IPS-20b (cell line): ENCODE results near the gene LIM2.
A peak's percentile ranks its signal among the peaks of the same experiment; 100 is the strongest.
"Not testable (repeated sequence)": the region's sequence is repeated elsewhere in the genome, so short reads cannot be mapped to it uniquely, and the experiment has no call there.

Experiments
- H3K27ac ChIP-seq: one replicate; pipeline ENCODE4 v1.5.1; 2013; ENCODE audit warnings: low read length
- H3K27me3 ChIP-seq: 2 replicates; pipeline ENCODE4 v1.6.1; 2013; ENCODE audit warnings: mild to moderate bottlenecking, low read length, inconsistent platforms; ENCODE audit not compliant: insufficient read depth
- H3K36me3 ChIP-seq: 2 replicates; pipeline ENCODE4 v1.6.1; 2013; ENCODE audit warnings: low read depth, mild to moderate bottlenecking, inconsistent platforms, low read length, moderate library complexity; ENCODE audit not compliant: insufficient read depth
- H3K4me1 ChIP-seq: 2 replicates; pipeline ENCODE4 v1.6.1; 2013; ENCODE audit warnings: mild to moderate bottlenecking, control low read depth, inconsistent platforms, low read length, moderate library complexity; ENCODE audit not compliant: insufficient read depth
- H3K4me3 ChIP-seq: 2 replicates; pipeline ENCODE4 v1.5.1; 2013; ENCODE audit warnings: mild to moderate bottlenecking, low read length, inconsistent platforms
- H3K9ac ChIP-seq: 2 replicates; pipeline ENCODE4 v1.6.1; 2013; ENCODE audit warnings: low read depth, mild to moderate bottlenecking, inconsistent platforms, low read length, moderate library complexity
- H3K9me3 ChIP-seq: 2 replicates; pipeline ENCODE4 v1.6.1; 2013; ENCODE audit warnings: mild to moderate bottlenecking, low read depth, low read length, inconsistent platforms; ENCODE audit not compliant: insufficient read depth

Gene LIM2

GRCh38 chr19:51416422-51416821 is 28.6 kb upstream of the LIM2 start:
- not testable (repeated sequence) for H3K4me3 ChIP-seq, H3K9ac ChIP-seq, H3K36me3 ChIP-seq, H3K9me3 ChIP-seq, H3K27ac ChIP-seq, H3K4me1 ChIP-seq
- peaks cover 18% of the 10 kb centered on the region for H3K27me3 ChIP-seq

GRCh38 chr19:51415187-51415586 is 27.4 kb upstream of the LIM2 start:
- Histone ChIP-seq H3K9me3 (no peaks in the 10 kb centered on the region), H3K4me1 (peaks cover 3% of the 10 kb centered on the region; the same call in 1 of the 2 replicates), H3K27ac (no peak overlapping the region), H3K27me3 (peaks cover 6% of the 10 kb centered on the region; the same call in 1 of the 2 replicates), H3K36me3 (no peaks in the 10 kb centered on the region), H3K9ac (no peak overlapping the region), H3K4me3 (no peak overlapping the region)

- Histone ChIP-seq H3K27ac (no peak overlapping the region), H3K36me3 (no peaks in the 10 kb centered on the region), H3K4me1 (peaks cover 11% of the 10 kb centered on the region; the same call in 1 of the 2 replicates), H3K9ac (no peak overlapping the region), H3K27me3 (no peaks in the 10 kb centered on the region), H3K9me3 (no peaks in the 10 kb centered on the region; the same call in 1 of the 2 replicates), H3K4me3 (no peak overlapping the region)
Observed at GRCh38 chr19:51410950-51411748, 23.4 kb upstream of the LIM2 start.

GRCh38 chr19:51407511-51408131 is 19.8 kb upstream of the LIM2 start:
- peaks cover 8% of the 10 kb centered on the region; the same call in 1 of the 2 replicates for H3K36me3 ChIP-seq
- no peaks in the 10 kb centered on the region for H3K27me3 ChIP-seq
- H3K4me1 ChIP-seq: peaks cover 11% of the 10 kb centered on the region; the same call in 1 of the 2 replicates
- H3K9me3 ChIP-seq: no peaks in the 10 kb centered on the region; the same call in 1 of the 2 replicates
- H3K9ac ChIP-seq: peak overlapping the region; percentile 1; the same call in 1 of the 2 replicates
- H3K4me3 ChIP-seq: no peak overlapping the region
- no peak overlapping the region for H3K27ac ChIP-seq

GRCh38 chr19:51402117-51402516 is 14.3 kb upstream of the LIM2 start:
- H3K9ac ChIP-seq: no peak overlapping the region
- no peaks in the 10 kb centered on the region for H3K27me3 ChIP-seq
- H3K27ac ChIP-seq: no peak overlapping the region
- no peaks in the 10 kb centered on the region for H3K4me1 ChIP-seq
- peaks cover 13% of the 10 kb centered on the region; the same call in 1 of the 2 replicates for H3K36me3 ChIP-seq
- peaks cover 18% of the 10 kb centered on the region for H3K9me3 ChIP-seq
- H3K4me3 ChIP-seq: no peak overlapping the region

- not testable (repeated sequence) for H3K9ac ChIP-seq, H3K27ac ChIP-seq
Observed at GRCh38 chr19:51399936-51400335, 12.2 kb upstream of the LIM2 start.

GRCh38 chr19:51399231-51399630 is 11.5 kb upstream of the LIM2 start:
- H3K27ac ChIP-seq: no peak overlapping the region
- H3K9ac ChIP-seq: no peak overlapping the region
- H3K4me3 ChIP-seq: no peak overlapping the region
- H3K9me3 ChIP-seq: peaks cover 18% of the 10 kb centered on the region
- no peaks in the 10 kb centered on the region for H3K4me1 ChIP-seq
- no peaks in the 10 kb centered on the region for H3K27me3 ChIP-seq
- peaks cover 13% of the 10 kb centered on the region; the same call in 1 of the 2 replicates for H3K36me3 ChIP-seq

More at GRCh38 chr19:51399936-51400335, 12.2 kb upstream of the LIM2 start:
- not testable (repeated sequence) for H3K27me3 ChIP-seq, H3K4me1 ChIP-seq, H3K4me3 ChIP-seq
- peaks cover 18% of the 10 kb centered on the region for H3K9me3 ChIP-seq
- peaks cover 13% of the 10 kb centered on the region; the same call in 1 of the 2 replicates for H3K36me3 ChIP-seq

GRCh38 chr19:51398096-51398704 is 10.4 kb upstream of the LIM2 start:
- Histone ChIP-seq H3K9me3 (peaks cover 18% of the 10 kb centered on the region), H3K4me3 (no peak overlapping the region), H3K9ac (no peak overlapping the region), H3K36me3 (peaks cover 8% of the 10 kb centered on the region; the same call in 1 of the 2 replicates), H3K27ac (no peak overlapping the region), H3K4me1 (no peaks in the 10 kb centered on the region), H3K27me3 (no peaks in the 10 kb centered on the region)

- not testable (repeated sequence) for H3K9ac ChIP-seq, H3K36me3 ChIP-seq, H3K27me3 ChIP-seq, H3K4me3 ChIP-seq, H3K4me1 ChIP-seq, H3K27ac ChIP-seq
- H3K9me3 ChIP-seq: peaks cover 17% of the 10 kb centered on the region
Observed at GRCh38 chr19:51397453-51397852, 9.7 kb upstream of the LIM2 start.

GRCh38 chr19:51396175-51396574 is 8.4 kb upstream of the LIM2 start:
- Histone ChIP-seq H3K4me3 (no peak overlapping the region), H3K9ac (no peak overlapping the region), H3K27ac (no peak overlapping the region), H3K36me3 (no peaks in the 10 kb centered on the region), H3K4me1 (no peaks in the 10 kb centered on the region), H3K27me3 (no peaks in the 10 kb centered on the region), H3K9me3 (peaks cover 6% of the 10 kb centered on the region; the same call in 1 of the 2 replicates)

- no peaks in the 10 kb centered on the region for H3K36me3 ChIP-seq
- no peaks in the 10 kb centered on the region for H3K27me3 ChIP-seq
- peak overlapping the region; percentile 97 for H3K4me3 ChIP-seq
- peak overlapping the region; percentile 100 for H3K9ac ChIP-seq
- H3K4me1 ChIP-seq: no peaks in the 10 kb centered on the region; the same call in 1 of the 2 replicates
- peak overlapping the region; percentile 95 for H3K27ac ChIP-seq
- H3K9me3 ChIP-seq: no peaks in the 10 kb centered on the region
Observed at GRCh38 chr19:51394050-51394836, 6.5 kb upstream of the LIM2 start.
